K562 (cell line): ENCODE data around the gene LAMB1.

Source experiments
- ATF1 ChIP-seq, 2 experiments: fragments of 450-650 bp in 1 of 2; IDR thresholded peaks; 2 replicates each; pipeline ENCODE4 v1.6.1; 2016; ENCODE audit warnings: missing compliant biosample characterization in 1 of 2, missing genetic modification characterization in 1 of 2
- ETV6 ChIP-seq, 3 experiments: fragments of 150-350 bp in 1 of 3; sonication (generic) in 1 of 3; formaldehyde crosslinking in 1 of 3; IDR thresholded peaks; 2 replicates each; pipeline versions ENCODE4 v1.6.1 to v1.8.0; 2014 to 2022; ENCODE audit warnings: borderline replicate concordance in 2 of 3, low read depth in 2 of 3, antibody characterized with exemption in 1 of 3, low read length in 1 of 3, mild to moderate bottlenecking in 1 of 3, missing genetic modification reagents in 1 of 3
- L3MBTL2 ChIP-seq: fragments of 450-650 bp; IDR thresholded peaks from 2 replicates; pipeline ENCODE4 v1.6.1; 2016; ENCODE audit warnings: mild to moderate bottlenecking, moderate library complexity
- POLR2A ChIP-seq: fragments of 450-650 bp; conservative IDR thresholded peaks from 2 replicates; pipeline ENCODE4 v1.6.1; 2016
- REST ChIP-seq, 2 experiments: fragments of 450-650 bp; formaldehyde crosslinking in 1 of 2; IDR thresholded peaks; 2 replicates each; pipeline versions ENCODE4 v1.4.0 to v1.6.1; 2014 to 2020; ENCODE audit warnings: mild to moderate bottlenecking in 2 of 2, borderline replicate concordance in 1 of 2, low read depth in 1 of 2
- RFX5 ChIP-seq: IDR thresholded peaks from 2 replicates; pipeline ENCODE4 v1.6.1; 2011; ENCODE audit warnings: low read depth, mild to moderate bottlenecking, improper control_type of control experiment, low read length
- SP1 ChIP-seq: sonication (generic); formaldehyde crosslinking; IDR thresholded peaks from 2 replicates; pipeline ENCODE4 v1.8.1; 2022; ENCODE audit warnings: mild to moderate bottlenecking, missing genetic modification reagents
- ZBTB1 ChIP-seq: sonication (generic); formaldehyde crosslinking; IDR thresholded peaks from 2 replicates; pipeline ENCODE4 v1.8.1; 2023; ENCODE audit warnings: missing genetic modification reagents, low read depth, mild to moderate bottlenecking, borderline replicate concordance

- TF ChIP-seq ATF1 (CRISPR knock-in tag; IDR thresholded peaks at IDR 0.05) (no peak), ATF1 (tag; IDR thresholded peaks at IDR 0.05) (no peak), RFX5 (no peak), REST (IDR thresholded peaks at IDR 0.05; ENCODE audit: borderline replicate concordance) (no peak), REST (CRISPR knock-in tag; IDR thresholded peaks at IDR 0.05; ENCODE audit: low read depth) (no peak), ETV6 (IDR thresholded peaks at IDR 0.05; ENCODE audit: borderline replicate concordance in 1 of 2, low read depth in 2 of 2, low read length in 1 of 2) (no peak), ETV6 (CRISPR knock-in tag; IDR thresholded peaks at IDR 0.05; ENCODE audit: borderline replicate concordance) (no peak), ZBTB1 (no peak), POLR2A (no peak), L3MBTL2 (no peak), SP1 (CRISPR knock-in tag) (no peak)
Observed at GRCh38 chr7:107960272-107960671, 42.7 kb downstream of the LAMB1 start.
